ENCODE data around the gene SIAE.

The SIAE gene

DNA sequence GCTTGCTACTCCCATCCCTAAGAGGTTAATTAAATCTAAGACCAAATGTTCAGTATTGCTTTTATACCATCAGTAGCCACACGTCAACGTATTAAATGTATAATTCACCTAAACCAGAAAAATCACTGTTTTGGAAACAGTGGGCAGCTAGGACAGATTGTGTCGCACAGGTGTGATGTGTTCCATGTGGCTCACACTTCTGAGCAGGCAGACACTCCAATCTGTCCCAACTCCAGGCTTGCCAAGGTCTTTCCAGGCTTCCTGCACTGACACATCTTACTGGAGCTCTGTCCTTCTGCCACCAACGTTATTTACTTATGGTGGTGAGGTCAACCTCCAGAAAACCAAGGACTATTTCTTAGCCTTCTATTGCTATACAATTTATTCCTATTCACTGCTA lies 11.4 kb downstream of the SIAE start:
- DNase-seq: no peak

DNA sequence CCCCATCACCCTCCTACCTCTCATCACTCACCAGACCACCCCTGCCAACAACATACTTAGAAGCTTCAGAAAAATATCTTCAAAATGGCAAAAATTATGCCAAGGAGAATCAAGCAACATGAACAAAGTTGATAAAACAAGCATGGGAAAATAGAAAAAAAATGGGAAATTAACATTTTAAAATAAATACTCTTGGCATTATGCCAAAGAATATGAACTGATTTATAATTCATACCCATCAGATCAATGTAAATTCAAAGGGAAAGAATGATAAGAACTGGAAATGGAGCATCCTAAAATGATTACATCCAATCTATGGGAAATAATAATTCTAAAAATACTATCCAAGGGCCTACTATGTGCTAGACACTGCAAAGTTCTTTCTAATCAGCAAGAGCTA lies 12.0 kb downstream of the SIAE start:
- DNase-seq: no peak

GRCh38 chr11:124658986-124659385 lies 14.6 kb downstream of the SIAE start:
- no peak for DNase-seq

DNA sequence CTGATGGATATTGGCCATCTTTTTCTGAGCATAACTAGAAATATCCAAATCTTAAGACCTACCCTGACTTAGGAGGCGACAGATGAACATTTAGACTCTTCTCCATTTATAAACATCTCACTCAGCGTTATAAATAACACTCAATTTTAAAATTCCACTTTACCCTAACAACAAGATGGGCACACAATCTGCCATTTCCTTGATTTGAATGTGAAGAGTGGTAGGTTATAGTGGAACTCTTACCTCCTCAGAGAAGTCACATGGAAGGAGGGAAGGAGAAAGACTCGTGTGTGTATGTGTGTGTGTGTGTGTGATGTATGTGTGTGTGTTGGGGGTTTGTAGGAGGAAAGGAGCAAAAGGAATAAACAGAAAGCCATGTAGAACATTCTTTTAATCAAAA lies 15.0 kb downstream of the SIAE start:
- no peak for DNase-seq

DNA sequence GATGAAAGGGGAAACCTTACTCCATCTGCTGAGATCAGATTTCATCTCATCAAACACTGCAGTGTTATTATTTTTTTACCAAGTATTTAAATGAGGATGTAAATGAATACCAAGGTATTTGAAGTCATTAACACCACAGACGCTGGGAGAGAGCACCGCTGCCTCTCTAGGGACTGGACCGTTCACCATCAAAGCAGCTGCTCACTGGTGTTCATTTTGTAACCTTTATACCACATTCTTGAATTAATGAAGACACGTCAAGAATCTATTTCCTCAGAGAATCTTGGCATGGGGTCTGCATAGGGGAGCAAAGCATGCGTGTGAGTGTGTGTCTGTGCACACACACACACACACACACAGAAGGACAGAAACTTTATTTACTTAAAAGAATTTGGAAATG lies 15.6 kb downstream of the SIAE start:
- DNase-seq: no peak

DNA sequence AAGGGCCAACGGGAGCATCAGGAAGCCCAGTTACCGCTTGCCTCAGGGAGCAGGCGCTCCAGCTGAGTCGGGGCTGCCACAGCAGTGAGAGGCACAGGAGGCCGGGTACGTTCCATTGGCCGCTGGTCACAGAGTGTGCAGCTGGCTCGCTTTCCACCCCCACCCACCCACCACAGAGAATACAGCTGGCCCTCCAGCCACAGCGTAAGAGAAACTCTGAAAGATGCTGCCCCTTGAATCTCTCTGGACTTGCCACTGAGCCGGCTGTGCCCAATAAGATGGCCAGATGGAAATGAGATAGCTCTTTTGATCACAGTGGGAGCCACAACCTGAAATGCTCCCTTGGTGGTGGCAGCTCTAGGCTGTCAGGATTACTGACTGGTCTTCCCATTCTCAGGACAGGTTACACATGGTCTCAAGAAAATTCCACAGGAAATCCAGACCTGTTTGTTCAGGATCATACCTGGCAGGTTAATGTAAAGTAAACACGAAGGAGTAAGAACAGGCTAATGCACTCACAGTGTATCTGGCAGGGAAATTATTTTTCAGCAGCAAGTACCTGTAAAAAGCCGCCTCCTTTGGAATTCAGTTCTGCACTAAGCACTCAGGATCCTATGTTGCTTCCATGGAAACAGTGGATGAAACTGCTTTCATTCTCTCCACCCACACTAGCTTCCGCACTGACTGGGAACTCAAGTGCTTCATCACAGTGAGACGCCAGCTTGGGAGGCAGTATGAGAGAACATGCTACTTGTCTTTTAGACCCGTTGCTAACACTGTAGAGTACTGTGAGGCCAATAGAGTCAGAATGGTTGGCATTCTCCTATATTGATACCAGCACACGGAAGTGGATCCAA lies 16.5 kb downstream of the SIAE start:
- DNase-seq: peak in 1 of 2 experiments; percentile 3

DNA sequence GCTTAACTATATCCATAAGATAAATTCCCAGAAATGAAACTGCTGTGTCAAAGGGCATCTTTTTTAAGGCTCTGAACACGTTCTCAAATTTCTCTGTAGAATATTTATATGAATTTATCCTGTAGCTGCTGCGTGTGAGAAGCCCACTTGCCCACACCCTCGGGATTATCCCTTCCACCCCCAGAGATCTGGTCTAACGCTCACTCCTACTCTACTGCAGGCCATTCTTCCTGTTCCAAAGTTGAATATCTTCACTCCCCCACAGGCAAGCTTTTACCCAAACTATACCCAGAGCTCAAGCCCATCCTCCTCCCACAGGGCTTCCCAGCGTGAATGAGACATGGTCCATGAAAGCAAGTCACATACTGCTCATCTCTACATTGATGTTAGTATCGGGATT lies 24.9 kb downstream of the SIAE start:
- DNase-seq: no peak

GRCh38 chr11:124646148-124646547 lies 27.4 kb downstream of the SIAE start:
- no peak for DNase-seq

DNA sequence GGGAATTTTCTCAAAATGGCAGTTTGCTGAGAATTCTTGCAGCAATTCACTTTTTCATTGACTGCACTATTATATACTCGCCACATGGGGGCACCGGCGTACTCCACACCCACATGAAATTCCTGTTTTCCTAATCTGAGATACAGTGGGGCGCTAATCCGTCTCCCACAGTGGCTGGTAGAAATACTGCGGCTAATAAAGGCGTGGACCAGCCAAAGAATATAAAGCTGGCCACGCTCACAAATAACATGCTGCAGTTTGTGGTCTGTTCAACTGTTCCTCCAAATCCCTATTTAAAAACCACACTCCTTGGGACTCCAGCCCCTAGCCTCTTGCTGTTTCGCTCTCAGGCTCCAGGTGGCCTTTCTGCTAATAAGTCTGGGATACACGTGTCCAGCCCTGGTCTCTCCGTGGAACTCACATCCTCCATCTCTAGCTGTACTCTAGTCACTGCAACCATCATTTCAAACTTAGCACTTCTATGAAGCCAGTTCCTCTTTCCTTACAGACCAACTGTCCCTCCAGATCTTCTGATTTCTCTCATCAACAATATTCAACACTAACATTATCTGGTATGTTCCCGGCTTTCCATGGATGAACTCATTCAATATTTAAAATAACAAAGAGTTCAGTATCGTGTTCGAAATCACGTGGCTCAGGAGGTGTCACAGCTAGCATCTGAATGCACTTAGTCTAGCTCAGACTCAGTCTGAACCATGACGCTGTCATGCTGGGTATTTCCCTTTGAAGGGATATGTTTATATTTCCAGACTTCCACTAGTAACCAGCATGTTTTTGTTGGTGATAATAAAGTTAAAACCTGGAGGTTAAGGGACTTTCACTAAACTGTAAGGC lies 28.9 kb downstream of the SIAE start:
- peak; percentile 53 to 71 for DNase-seq

GRCh38 chr11:124643605-124644425 lies 29.7 kb downstream of the SIAE start:
- no peak for DNase-seq

- DNase-seq: no peak
Observed at GRCh38 chr11:124643042-124643604, 30.4 kb downstream of the SIAE start.

DNA sequence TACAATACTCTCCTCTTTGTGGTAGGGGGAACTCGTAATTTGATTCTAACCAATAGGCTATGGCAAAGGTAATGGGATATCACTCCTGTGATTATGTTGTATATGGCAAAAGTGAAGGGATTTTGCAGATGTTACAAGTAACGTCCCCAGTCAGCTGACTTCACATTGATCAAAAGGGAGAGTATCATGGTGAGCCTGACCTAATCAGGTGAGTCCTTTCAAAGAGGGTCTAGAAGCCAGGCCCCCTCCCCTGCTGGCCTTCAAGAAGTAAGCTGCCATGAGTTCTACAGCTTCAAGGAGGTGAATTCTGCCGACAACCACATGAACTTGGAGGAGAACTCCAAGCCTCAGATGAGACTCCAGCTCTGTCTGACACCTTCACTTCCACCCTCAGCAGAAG lies 30.9 kb downstream of the SIAE start:
- DNase-seq: no peak

DNA sequence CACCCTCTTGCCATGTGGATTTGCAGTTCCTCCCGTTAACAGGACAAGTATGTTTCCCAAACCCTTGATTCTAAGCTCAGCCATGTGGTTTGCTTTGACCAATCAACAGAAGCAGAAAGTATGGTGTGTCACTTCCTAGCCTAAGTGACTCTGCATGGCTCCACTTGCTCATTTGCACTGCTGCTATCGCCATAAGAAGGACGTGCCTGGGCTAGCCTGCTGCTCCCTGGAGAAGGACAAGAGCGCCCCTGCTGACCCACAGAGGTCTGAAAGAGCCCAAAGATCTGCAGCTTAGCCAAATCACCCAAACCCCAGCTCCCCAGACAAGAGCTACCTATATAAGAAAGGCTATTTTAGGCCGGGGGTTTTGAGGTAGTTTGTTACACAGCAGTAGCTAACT lies 32.9 kb downstream of the SIAE start:
- no peak for DNase-seq

DNA sequence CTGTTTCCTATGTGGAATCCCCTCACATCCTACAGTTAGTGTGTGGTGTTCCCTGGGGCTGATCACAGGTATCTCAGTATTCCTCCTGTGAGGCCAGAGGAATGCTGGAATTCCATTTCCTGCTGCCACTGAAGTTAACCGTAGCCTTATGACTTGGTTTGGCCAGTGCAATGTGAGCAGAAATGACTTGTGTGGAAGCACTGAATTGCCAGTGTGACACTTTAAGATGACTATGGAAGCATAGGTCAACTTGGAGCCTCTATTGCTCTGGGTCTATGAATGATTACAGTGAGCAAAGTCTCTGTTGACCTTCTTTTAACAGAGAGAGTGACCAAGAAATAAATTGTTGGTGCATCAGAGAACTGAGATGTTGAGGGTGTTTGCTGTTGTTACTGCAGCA lies 34.4 kb downstream of the SIAE start:
- no peak for DNase-seq

GRCh38 chr11:124638500-124638899 lies 35.0 kb downstream of the SIAE start:
- no peak for DNase-seq

DNA sequence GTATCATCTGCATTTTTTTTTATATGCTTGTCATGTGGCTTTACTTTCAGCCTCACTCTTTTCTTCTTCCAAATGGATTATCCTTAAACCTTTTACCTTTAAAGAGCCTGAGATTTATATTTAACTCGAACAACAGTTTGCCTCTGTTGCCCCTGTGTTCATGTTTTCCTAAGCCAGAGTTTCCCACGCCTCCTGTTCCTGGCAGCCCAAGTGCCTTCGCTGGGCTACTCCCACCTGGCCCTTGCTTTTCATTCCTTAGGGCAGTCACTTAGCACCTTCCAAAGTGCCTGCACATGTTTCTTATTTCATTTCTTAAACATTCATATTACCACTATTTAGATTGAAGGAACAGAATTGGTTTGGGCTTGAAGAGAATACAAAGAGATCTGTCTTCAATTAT lies 37.6 kb downstream of the SIAE start:
- DNase-seq: no peak

DNA sequence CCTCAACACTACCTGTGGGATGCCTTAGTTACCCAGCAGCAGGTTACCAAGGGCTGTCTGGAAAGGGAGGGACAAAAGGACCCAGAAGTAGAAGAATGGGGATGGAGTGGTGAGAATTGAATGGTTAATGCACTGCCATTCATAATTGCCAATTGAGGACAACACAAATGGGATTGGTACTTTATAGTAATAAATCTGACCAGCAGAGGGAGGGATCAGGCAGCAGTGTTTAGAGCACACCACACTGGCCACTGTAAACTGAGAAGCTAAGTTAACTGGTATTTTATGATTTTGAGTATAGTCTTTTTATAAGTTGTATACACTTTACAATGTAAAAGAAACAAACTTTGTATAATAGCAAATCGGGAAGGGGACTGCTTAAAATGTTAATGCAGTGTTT lies 40.2 kb downstream of the SIAE start:
- DNase-seq: no peak

DNA sequence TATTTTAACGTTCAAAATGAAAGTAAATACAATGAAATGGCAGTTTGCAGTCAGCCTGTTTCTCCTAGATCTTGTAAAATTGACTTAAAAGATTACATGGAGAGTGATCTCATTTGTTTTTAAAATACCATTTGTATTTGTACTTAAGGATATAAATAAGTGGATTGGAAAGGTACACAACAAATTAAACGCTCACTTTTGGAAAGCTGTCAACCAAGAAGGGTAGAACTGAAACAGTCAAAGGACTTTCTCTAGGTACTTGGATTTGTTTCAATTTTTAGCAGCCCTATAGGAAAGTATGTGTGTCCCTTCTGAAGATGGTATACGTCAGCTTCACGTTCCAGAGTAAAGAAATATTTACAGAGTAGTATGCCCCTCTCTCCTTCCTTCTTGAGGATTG lies 43.6 kb downstream of the SIAE start:
- no peak for DNase-seq

- no peak for DNase-seq
Observed at GRCh38 chr11:124627546-124627945, 46.0 kb downstream of the SIAE start.

- DNase-seq: no peak
Observed at GRCh38 chr11:124625504-124626168, 47.9 kb downstream of the SIAE start.

- no peak for DNase-seq
Observed at GRCh38 chr11:124623861-124624525, 49.5 kb downstream of the SIAE start.

All from NCI-H2081 (cell line).